Gastroesophageal sphincter (tissue), 3 donors: ENCODE data around the gene TRIO.

Source experiments
- CTCF ChIP-seq, 4 experiments: fragments of 200-600 bp in 2 of 4; fragments of 450-650 bp in 2 of 4; sonication (generic) in 1 of 4; IDR thresholded peaks; one replicate each; pipeline ENCODE4 v1.5.1; 2017 to 2019; ENCODE audit warnings: antibody characterized with exemption in 4 of 4, mild to moderate bottlenecking in 2 of 4, moderate library complexity in 2 of 4
- EP300 ChIP-seq: sonication (generic); formaldehyde crosslinking; IDR thresholded peaks from one replicate; pipeline ENCODE4 v1.6.1; 2017; ENCODE audit warnings: antibody characterized with exemption, mild to moderate bottlenecking
- POLR2A ChIP-seq, 2 donors: fragments of 450-650 bp; IDR thresholded peaks; one replicate each; pipeline ENCODE4 v1.6.1; 2017; ENCODE audit warnings: antibody characterized with exemption in 2 of 2, mild to moderate bottlenecking in 2 of 2, moderate library complexity in 1 of 2
- POLR2AphosphoS5 ChIP-seq: sonication (generic); formaldehyde crosslinking; IDR thresholded peaks from one replicate; pipeline ENCODE4 v1.6.1; 2017; ENCODE audit warnings: antibody characterized with exemption

GRCh38 chr5:14506661-14507060 lies 363.5 kb downstream of the TRIO start:
- TF ChIP-seq POLR2A (IDR thresholded peaks at IDR 0.05) = no peak
- no peak for TF ChIP-seq CTCF (IDR thresholded peaks at IDR 0.05)
- TF ChIP-seq EP300 = no peak
- no peak for TF ChIP-seq POLR2AphosphoS5
